Calu3 (cell line): ENCODE data around the gene BTBD7. TPM values are rescaled to one million over a fixed set of nuclear protein-coding genes. Genes with fewer than 3 reads are reported as not detected.
A peak's percentile ranks its signal among the peaks of the same experiment; 100 is the strongest.

Source experiments
- BruUV-seq: library from RNA; stranded (reverse); fragments of 400-500 nt; replicated peaks from 2 replicates; lab custom pipeline; 2021; lab: Mats Ljungman, UMichigan
- CTCF ChIA-PET: fragments of 300-600 bp; sonication (Branson Sonifier 250); formaldehyde crosslinking; loops from one replicate; lab custom pipeline; 2022; ENCODE audit warnings: antibody characterized with exemption; lab: Charles Lee
- DNase-seq: peaks from one replicate; pipeline ENCODE4 v3.0.0; 2022
- H3K27ac Mint-ChIP-seq: one replicate; pipeline ENCODE4 v1.8.0; 2022; ENCODE audit warnings: mixed read lengths; ENCODE audit not compliant: unreplicated experiment
- H3K27me3 Mint-ChIP-seq: one replicate; pipeline ENCODE4 v1.8.0; 2022; ENCODE audit warnings: mixed read lengths; ENCODE audit not compliant: unreplicated experiment
- H3K36me3 Mint-ChIP-seq: one replicate; pipeline ENCODE4 v1.8.0; 2022; ENCODE audit warnings: mild to moderate bottlenecking, moderate library complexity, mixed read lengths; ENCODE audit not compliant: insufficient read depth, unreplicated experiment
- H3K4me1 Mint-ChIP-seq: one replicate; pipeline ENCODE4 v1.8.0; 2022; ENCODE audit warnings: mild to moderate bottlenecking, low read depth, mixed read lengths; ENCODE audit not compliant: unreplicated experiment
- H3K4me3 Mint-ChIP-seq: one replicate; pipeline ENCODE4 v1.8.0; 2022; ENCODE audit warnings: mild to moderate bottlenecking, low read depth, moderate library complexity, mixed read lengths; ENCODE audit not compliant: unreplicated experiment
- H3K9me3 Mint-ChIP-seq: one replicate; pipeline ENCODE4 v1.8.0; 2022; ENCODE audit warnings: low read depth, mixed read lengths; ENCODE audit not compliant: unreplicated experiment
- CTCF ChIP-seq: fragments of 200-600 bp; IDR thresholded peaks from one replicate; pipeline ENCODE4 v1.8.0; 2022; ENCODE audit warnings: antibody characterized with exemption; ENCODE audit not compliant: unreplicated experiment
- intact Hi-C: fragments of 100-400 bp; cut with micrococcal nuclease; formaldehyde crosslinking; loops from one replicate; pipeline ENCODE4 v1.10.0; 2022; ENCODE audit not compliant: unreplicated experiment
- total RNA-seq: library from RNA; stranded (reverse); gene quantifications from 2 replicates; pipeline ENCODE4 v1.2.3, GENCODE V29; 2022

BTBD7 gene
- total RNA-seq, 1 experiment from 2014 or later, result 42.0 TPM

GRCh38 chr14:93301821-93302447 is 30.9 kb downstream of the BTBD7 start:
- no peaks in the 10 kb centered on the region for H3K9me3 Mint-ChIP-seq
- H3K36me3 Mint-ChIP-seq, result peaks cover 6% of the 10 kb centered on the region
- H3K27ac Mint-ChIP-seq, result peak overlapping the region; percentile 72
- BruUV-seq, result no TSS peak
- CTCF ChIA-PET, result no interaction called here
- H3K27me3 Mint-ChIP-seq, result no peaks in the 10 kb centered on the region
- DNase-seq, result peak; percentile 29
- no peak for TF ChIP-seq CTCF
- intact Hi-C loops, result no loop called here
- H3K4me1 Mint-ChIP-seq, result peaks cover 29% of the 10 kb centered on the region
- peak overlapping the region; percentile 11 for H3K4me3 Mint-ChIP-seq

- Mint-ChIP-seq H3K27ac (no peak overlapping the region), H3K9me3 (no peaks in the 10 kb centered on the region), H3K36me3 (peaks cover 6% of the 10 kb centered on the region), H3K4me1 (peaks cover 21% of the 10 kb centered on the region), H3K27me3 (no peaks in the 10 kb centered on the region), H3K4me3 (no peak overlapping the region)
- CTCF ChIA-PET, result no interaction called here
- intact Hi-C loops, result no loop called here
- no peak for DNase-seq
- BruUV-seq, result no TSS peak
- TF ChIP-seq CTCF, result no peak
These were observed 33.0 kb downstream of the BTBD7 start for GRCh38 chr14:93299866-93300265.

DNA sequence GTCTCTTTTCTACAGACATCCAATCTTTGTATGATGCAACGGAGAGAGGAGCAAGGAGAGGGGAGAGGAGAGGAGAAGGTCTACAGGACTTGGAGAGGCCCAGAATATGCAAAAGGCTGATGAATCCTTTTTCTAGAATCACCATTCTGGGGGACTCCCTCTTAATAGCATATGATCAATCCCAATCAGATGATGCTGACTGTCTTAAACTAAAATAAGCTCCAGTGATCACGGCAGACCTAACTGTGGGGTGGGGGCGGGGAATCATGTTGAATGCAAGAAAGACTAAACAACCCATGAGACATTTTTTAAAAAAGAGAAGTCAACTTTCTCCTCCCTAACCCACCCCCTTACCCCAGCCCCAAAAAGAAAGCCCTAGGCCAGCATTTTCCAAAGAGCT is 33.4 kb downstream of the BTBD7 start:
- no TSS peak for BruUV-seq

GRCh38 chr14:93295541-93296220 is 37.2 kb downstream of the BTBD7 start:
- no TSS peak for BruUV-seq
- CTCF ChIA-PET, result interaction anchor here (0.9 kb wide), 1 partner anchor 22 kb away, joined by 4 read pairs; no protein-coding TSS in a partner anchor
- intact Hi-C loops, result no loop called here
- H3K27ac Mint-ChIP-seq, result no peak overlapping the region
- DNase-seq, result no peak
- no peak overlapping the region for H3K4me3 Mint-ChIP-seq
- peaks cover 8% of the 10 kb centered on the region for H3K4me1 Mint-ChIP-seq
- no peaks in the 10 kb centered on the region for H3K36me3 Mint-ChIP-seq
- no peak for TF ChIP-seq CTCF
- no peaks in the 10 kb centered on the region for H3K27me3 Mint-ChIP-seq
- H3K9me3 Mint-ChIP-seq, result no peaks in the 10 kb centered on the region

More for the DNA sequence above, 33.4 kb downstream of the BTBD7 start:
- no peak for DNase-seq
- CTCF ChIA-PET, result no interaction called here
- Mint-ChIP-seq H3K36me3 (peaks cover 6% of the 10 kb centered on the region), H3K4me3 (no peak overlapping the region), H3K27ac (no peak overlapping the region), H3K27me3 (no peaks in the 10 kb centered on the region), H3K9me3 (no peaks in the 10 kb centered on the region), H3K4me1 (peaks cover 21% of the 10 kb centered on the region)
- intact Hi-C loops, result no loop called here
- TF ChIP-seq CTCF, result no peak
